Ishikawa (cell line): Measurements from ENCODE around the gene ATP8A2.

Experiments used
- CEBPB ChIP-seq: IDR thresholded peaks from 2 replicates; pipeline ENCODE4 v1.6.1; 2012
- CREB1 ChIP-seq: IDR thresholded peaks from 2 replicates; pipeline ENCODE4 v1.6.1; 2012; ENCODE audit warnings: low read depth
- EGR1 ChIP-seq: IDR thresholded peaks from 2 replicates; pipeline ENCODE4 v1.6.1; 2012
- EP300 ChIP-seq: IDR thresholded peaks from 2 replicates; pipeline ENCODE4 v1.6.1; 2012; ENCODE audit warnings: borderline replicate concordance
- FOXM1 ChIP-seq: IDR thresholded peaks from 2 replicates; pipeline ENCODE4 v1.6.1; 2012; ENCODE audit warnings: low read depth, borderline replicate concordance
- MAX ChIP-seq: IDR thresholded peaks from 2 replicates; pipeline ENCODE4 v1.6.1; 2012
- NFIC ChIP-seq: IDR thresholded peaks from 2 replicates; pipeline ENCODE4 v1.6.1; 2012
- RAD21 ChIP-seq: IDR thresholded peaks from 2 replicates; pipeline ENCODE4 v1.6.1; 2012; ENCODE audit warnings: low read depth
- REST ChIP-seq: IDR thresholded peaks from 2 replicates; pipeline ENCODE4 v1.6.1; 2012; ENCODE audit warnings: low read depth, mild to moderate bottlenecking
- TAF1 ChIP-seq: IDR thresholded peaks from 2 replicates; pipeline ENCODE4 v1.6.1; 2012; ENCODE audit warnings: low read depth, mild to moderate bottlenecking
- TCF12 ChIP-seq: IDR thresholded peaks from 2 replicates; pipeline ENCODE4 v1.6.1; 2012; ENCODE audit warnings: low read depth
- TEAD4 ChIP-seq: IDR thresholded peaks from 2 replicates; pipeline ENCODE4 v1.6.1; 2012
- YY1 ChIP-seq: IDR thresholded peaks from 2 replicates; pipeline ENCODE4 v1.6.1; 2012; ENCODE audit warnings: low read depth
- ZBTB7A ChIP-seq: IDR thresholded peaks from 2 replicates; pipeline ENCODE4 v1.6.1; 2012; ENCODE audit warnings: low read depth
- TF ChIP-seq, protein P1 (sequence below): IDR thresholded peaks from 2 replicates; pipeline ENCODE4 v1.6.1; 2012

ATP8A2 gene

DNA sequence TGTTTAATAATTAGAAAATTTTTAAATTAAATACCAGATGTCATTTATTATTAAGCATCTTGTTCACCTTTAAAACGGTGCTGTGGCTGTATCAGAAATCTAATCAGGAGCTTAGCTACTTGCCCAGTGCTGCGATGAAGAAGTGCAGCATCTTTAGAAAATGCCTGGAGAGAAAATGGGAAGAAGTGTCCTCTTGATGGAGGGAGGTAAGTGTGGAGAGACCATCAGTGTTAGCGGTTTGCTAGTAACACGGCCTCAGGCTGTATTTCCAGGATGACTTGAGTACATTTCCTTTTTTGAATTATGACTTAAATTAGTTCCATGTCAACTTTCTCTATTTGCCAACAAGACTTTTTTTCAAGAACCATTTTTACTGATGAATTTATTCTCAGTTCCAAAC is 605.9 kb downstream of the ATP8A2 start:
- TF ChIP-seq ZBTB7A (no peak), EP300 (no peak), REST (no peak), MAX (no peak), TEAD4 (no peak), TCF12 (no peak), CEBPB (no peak), RAD21 (no peak), FOXM1 (no peak)
- TF ChIP-seq, protein P1, sequence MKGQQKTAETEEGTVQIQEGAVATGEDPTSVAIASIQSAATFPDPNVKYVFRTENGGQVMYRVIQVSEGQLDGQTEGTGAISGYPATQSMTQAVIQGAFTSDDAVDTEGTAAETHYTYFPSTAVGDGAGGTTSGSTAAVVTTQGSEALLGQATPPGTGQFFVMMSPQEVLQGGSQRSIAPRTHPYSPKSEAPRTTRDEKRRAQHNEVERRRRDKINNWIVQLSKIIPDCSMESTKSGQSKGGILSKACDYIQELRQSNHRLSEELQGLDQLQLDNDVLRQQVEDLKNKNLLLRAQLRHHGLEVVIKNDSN, result no peak

DNA sequence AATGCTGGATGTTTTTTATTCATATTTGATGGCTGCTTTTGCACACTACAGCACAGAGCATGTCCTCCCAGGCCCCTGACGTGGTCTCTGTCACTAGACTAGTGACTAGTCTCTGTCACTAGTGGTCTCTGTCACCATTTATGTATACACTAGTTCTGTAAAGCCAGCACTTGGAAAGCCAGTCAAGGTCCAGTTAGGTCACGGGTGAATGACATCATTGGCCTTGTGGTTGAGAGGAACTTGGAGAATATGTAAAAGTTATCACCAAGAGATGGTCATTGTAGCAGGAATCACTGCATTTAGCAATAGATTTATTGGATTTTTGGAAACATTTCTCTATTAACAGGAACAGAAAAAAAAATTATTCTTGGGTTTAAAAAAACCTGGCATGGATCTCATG is 607.2 kb downstream of the ATP8A2 start:
- TF ChIP-seq TCF12 (no peak), CREB1 (no peak), ZBTB7A (no peak), EGR1 (no peak), YY1 (no peak), MAX (no peak), REST (no peak), NFIC (no peak)
- TF ChIP-seq, protein P1, result no peak

DNA sequence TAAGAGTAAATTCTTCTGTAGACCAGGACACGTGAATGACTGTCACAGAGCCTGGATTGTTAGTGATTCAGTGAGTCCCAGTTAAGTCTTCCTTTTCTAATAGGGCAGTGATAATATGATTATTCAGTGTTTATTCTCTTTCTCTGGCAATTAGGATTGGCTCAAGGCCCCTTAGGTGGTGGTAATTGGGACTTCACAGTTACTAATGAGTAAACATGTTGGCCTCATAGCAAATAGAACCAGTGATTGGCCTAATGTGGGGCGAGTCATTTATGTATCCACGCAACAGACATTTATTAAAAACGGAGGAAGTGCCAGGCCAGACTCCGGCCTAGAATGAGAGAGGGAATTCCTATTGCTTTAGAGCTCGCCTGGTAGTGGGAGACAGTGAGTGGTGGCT is 607.6 kb downstream of the ATP8A2 start:
- TF ChIP-seq FOXM1, result no peak
- no peak for TF ChIP-seq RAD21
- no peak for TF ChIP-seq EP300
- no peak for TF ChIP-seq REST
- TF ChIP-seq, protein P1, result no peak
- no peak for TF ChIP-seq CEBPB
- TF ChIP-seq YY1, result no peak

GRCh38 chr13:25980255-25980654 is 608.5 kb downstream of the ATP8A2 start:
- TF ChIP-seq YY1 (no peak), NFIC (no peak), ZBTB7A (no peak), MAX (no peak), TCF12 (no peak)

DNA sequence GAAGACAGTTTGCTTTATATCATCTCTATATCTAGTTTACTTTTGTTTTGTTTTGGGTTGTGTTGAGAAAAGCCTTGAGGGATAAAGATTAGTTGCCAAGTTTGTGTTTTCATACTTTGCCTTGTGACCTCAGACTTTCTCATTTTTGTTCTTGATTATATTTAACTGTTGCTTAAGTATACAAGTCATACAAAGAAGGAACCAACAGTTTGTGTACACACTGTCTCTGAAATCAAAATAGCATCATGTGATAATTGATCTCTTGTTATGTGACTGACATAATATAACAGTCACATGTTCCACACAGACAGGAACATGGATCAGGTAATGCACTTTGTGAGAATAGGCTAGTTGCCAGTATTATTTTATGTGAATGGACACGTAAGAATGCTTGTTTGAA is 609.3 kb downstream of the ATP8A2 start:
- no peak for TF ChIP-seq TAF1
- TF ChIP-seq ZBTB7A, result no peak
- no peak for TF ChIP-seq REST
